HepG2 (cell line): ENCODE measurements around the gene ITSN2. TPM values are rescaled to one million over a fixed set of nuclear protein-coding genes. Genes with fewer than 3 reads are reported as not detected.

Experiments
- ATAC-seq: fragments of 200-7000 bp; cut with Tn5 transposase; 3 replicates; pipeline ENCODE4 v1.9.1; 2020; ENCODE audit warnings: mild to moderate bottlenecking, moderate library complexity
- BruUV-seq: library from RNA; stranded (reverse); fragments of 400-500 nt; replicated peaks from 2 replicates; lab custom pipeline; 2021; lab: Mats Ljungman, UMichigan
- CTCF ChIA-PET: fragments of 300-600 bp; formaldehyde crosslinking; extraction: SDS; loops from one replicate; lab custom pipeline; 2021; ENCODE audit warnings: low total read pairs, inconsistent platforms, low intra/inter-chr PET ratio; lab: Yijun Ruan, JAX
- POLR2A ChIA-PET: fragments of 350-600 bp; sonication (Branson Sonifier 250); formaldehyde crosslinking; loops from one replicate; lab custom pipeline; 2020; ENCODE audit warnings: antibody characterized with exemption, inconsistent platforms; lab: Yijun Ruan, JAX
- DNase-seq: peaks from one replicate; pipeline ENCODE4 v3.0.0-alpha.2; 2015; ENCODE audit warnings: low spot score
- FAIRE-seq: peaks from 3 replicates; lab custom pipeline; 2011; peaks lifted over from hg19 to GRCh38; lab: Jason Lieb, UNC
- H2AFZ ChIP-seq: one replicate; pipeline ENCODE4 v1.6.1; 2011; ENCODE audit warnings: low read length, inconsistent platforms
- H3K27ac ChIP-seq: fragments of 300-600 bp; 3 replicates; pipeline ENCODE4 v1.8.0; 2011; ENCODE audit warnings: mixed run types, mild to moderate bottlenecking, mixed read lengths, low read length, inconsistent platforms; ENCODE audit not compliant: insufficient read depth; ENCODE audit errors: extremely low read length
- H3K27me3 ChIP-seq, 2 experiments: fragments of 200-600 bp in 1 of 2; 2 replicates in 1 of 2; 3 replicates in 1 of 2; pipeline versions ENCODE4 v1.6.0 to v1.8.0; 2011; ENCODE audit warnings: low read length in 2 of 2, mild to moderate bottlenecking in 2 of 2, moderate library complexity in 2 of 2, inconsistent platforms in 1 of 2; ENCODE audit not compliant: insufficient read depth in 2 of 2, control insufficient read depth in 1 of 2
- H3K36me3 ChIP-seq, 2 experiments: fragments of 200-600 bp in 1 of 2; replicated peaks in 1 of 2; 2 replicates in 1 of 2; 3 replicates in 1 of 2; pipeline versions ENCODE4 v1.5.1 to v1.8.0; 2011; ENCODE audit warnings: low read length in 2 of 2, inconsistent platforms in 1 of 2; ENCODE audit not compliant: insufficient read depth in 2 of 2, control insufficient read depth in 1 of 2
- H3K4me1 ChIP-seq: 2 replicates; pipeline ENCODE4 v1.5.1; 2012; ENCODE audit warnings: low read length, inconsistent platforms; ENCODE audit not compliant: insufficient read depth
- H3K4me2 ChIP-seq: 2 replicates; pipeline ENCODE4 v1.6.0; 2011; ENCODE audit warnings: low read depth, low read length, inconsistent platforms
- H3K4me3 ChIP-seq, 3 experiments: fragments of 200-600 bp in 1 of 3; sonication (generic), shearing (Covaris generic) in 1 of 3; replicated peaks in 1 of 3; 2 replicates each; pipeline ENCODE4 v1.5.1; 2011 to 2016; ENCODE audit warnings: low read length in 3 of 3, inconsistent platforms in 2 of 3, low read depth in 2 of 3, mild to moderate bottlenecking in 2 of 3, control low read depth in 1 of 3, mixed read lengths in 1 of 3; ENCODE audit not compliant: insufficient read depth in 1 of 3
- H3K79me2 ChIP-seq: one replicate; pipeline ENCODE4 v1.6.1; 2011; ENCODE audit warnings: low read length, inconsistent platforms; ENCODE audit not compliant: insufficient read depth
- H3K9ac ChIP-seq: 2 replicates; pipeline ENCODE4 v1.6.0; 2011; ENCODE audit warnings: mild to moderate bottlenecking, low read depth, low read length, inconsistent platforms; ENCODE audit not compliant: insufficient read depth
- H3K9me3 ChIP-seq: 2 replicates; pipeline ENCODE4 v1.5.1; 2012; ENCODE audit warnings: mild to moderate bottlenecking, low read length
- H4K20me1 ChIP-seq: 2 replicates; pipeline ENCODE4 v1.6.0; 2011; ENCODE audit warnings: inconsistent platforms, mild to moderate bottlenecking, low read length, moderate library complexity; ENCODE audit not compliant: insufficient read depth
- ZNF556 ChIP-seq: sonication (generic); formaldehyde crosslinking; IDR thresholded peaks from 2 replicates; pipeline ENCODE4 v1.4.0; 2020; ENCODE audit warnings: mild to moderate bottlenecking, missing genetic modification reagents, borderline replicate concordance
- WGBS: methylation state at CpG from one replicate; pipeline ENCODE4 v1.1.6; 2017; ENCODE audit warnings: low lambda C conversion rate; 5-methylcytosine and 5-hydroxymethylcytosine counted together
- in situ Hi-C: cut with HindIII; loops from 2 replicates; pipeline ENCODE4 v1.10.0; 2017; ENCODE audit warnings: low pct_unique_long_range_greater_than_20kb; ENCODE audit not compliant: extremely low pct_ligation_motif_present
- intact Hi-C: fragments of 100-400 bp; cut with micrococcal nuclease; formaldehyde crosslinking; loops from one replicate; pipeline ENCODE4 v1.10.0; 2022; ENCODE audit not compliant: unreplicated experiment
- polyA plus RNA-seq, 8 experiments: library from polyadenylated mRNA; depleted of rRNA in 3 of 8; stranded (reverse) in 7 of 8; unstranded in 1 of 8; fragments of >200 nt; fragmentation: Illumina TruSeq in 4 of 8; extraction: Trizol in 4 of 8; gene quantifications; 2 replicates each; pipeline versions ENCODE4 v1.2.1 to v1.2.3, GENCODE V29; 2011 to 2016; ENCODE audit warnings: low read depth in 4 of 8, missing spikeins in 1 of 8, mixed read lengths in 1 of 8; ENCODE audit not compliant: insufficient read depth in 1 of 8
- total RNA-seq, 5 experiments: library from RNA; depleted of rRNA; stranded (reverse); fragments of >200 nt; fragmentation: Illumina TruSeq; extraction: Trizol; gene quantifications; 2 replicates each; pipeline ENCODE4 v1.2.3, GENCODE V29; 2016; ENCODE audit warnings: low read depth in 1 of 5
- TF ChIP-seq, protein P1 (sequence below): sonication (generic); formaldehyde crosslinking; IDR thresholded peaks from 2 replicates; pipeline ENCODE4 v1.5.0; 2020; ENCODE audit warnings: mild to moderate bottlenecking, missing genetic modification reagents, borderline replicate concordance
- TF ChIP-seq, protein P2 (sequence below): sonication (generic); formaldehyde crosslinking; IDR thresholded peaks from 2 replicates; pipeline ENCODE4 v1.8.1; 2022; ENCODE audit warnings: low read depth, mild to moderate bottlenecking, missing genetic modification reagents
- TF ChIP-seq, protein P3 (sequence below): sonication (generic); formaldehyde crosslinking; IDR thresholded peaks from 2 replicates; pipeline ENCODE4 v1.5.1; 2020; ENCODE audit warnings: mild to moderate bottlenecking, missing genetic modification reagents, moderate library complexity

ITSN2 gene
- total and polyA plus RNA-seq, 2 of the 13 experiments (the other 11 are each of a cell fraction or from before 2014, with no cell fraction given): 26.0 to 26.6 TPM

DNA sequence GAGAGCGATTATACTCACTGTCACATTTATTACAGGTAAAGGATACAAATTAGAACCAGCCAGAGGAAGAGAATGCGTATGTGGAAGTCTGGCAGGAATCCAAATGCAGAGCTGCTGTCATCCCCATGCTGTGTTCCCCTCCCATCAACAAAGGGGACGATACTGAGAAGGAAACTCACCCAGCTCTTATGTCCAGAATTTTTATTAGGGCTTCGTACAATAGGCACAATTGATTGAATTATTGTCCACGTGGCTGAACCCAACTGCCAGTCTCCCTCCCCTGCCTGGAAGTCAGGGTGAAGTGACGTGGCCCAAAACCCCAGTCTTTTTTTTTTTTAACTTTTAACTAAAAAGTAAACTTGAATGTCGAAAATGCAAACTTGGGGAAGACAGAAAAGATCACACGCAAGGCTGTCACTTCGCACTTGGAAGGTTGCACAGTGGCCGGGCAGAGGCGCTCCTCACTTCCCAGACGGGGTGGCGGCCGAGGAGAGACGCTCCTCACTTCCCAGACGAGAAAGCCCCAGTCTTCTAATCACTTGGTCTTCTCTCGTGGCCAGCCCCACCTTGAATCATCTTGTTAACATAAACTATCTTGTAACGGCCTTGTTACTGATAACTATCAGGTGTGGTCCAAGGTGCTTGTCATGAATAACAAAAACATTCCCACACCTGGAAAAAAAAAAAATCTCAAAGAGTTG lies 40.0 kb upstream of the ITSN2 start:
- Histone ChIP-seq H3K27ac (peak overlapping the region; percentile 51), H3K27me3 (no peaks in the 10 kb centered on the region), H3K4me1 (peaks cover 37% of the 10 kb centered on the region), H3K9ac (peak overlapping the region; percentile 24; the same call in 1 of the 2 replicates), H2AFZ (peak overlapping the region; percentile 85), H3K4me3 (peak overlapping the region; percentile 12 to 54 (median 20)), H3K36me3 (no peaks in the 10 kb centered on the region), H3K4me2 (peak overlapping the region; percentile 79), H4K20me1 (no peaks in the 10 kb centered on the region), H3K9me3 (no peaks in the 10 kb centered on the region), H3K79me2 (no peaks in the 10 kb centered on the region)
- POLR2A ChIA-PET: interaction anchor here (0.7 to 2.0 kb wide), 8 partner anchors 9 to 852 kb away, joined by 3 to 10 read pairs (median 4); partner anchors contain the start of genes ITSN2 and NCOA1
- 4% methylated on average over 18 of the region's 18 CpGs for WGBS
- no peak for DNase-seq
- no peak for FAIRE-seq
- in situ Hi-C loops: loop anchor here (5.0 to 25.0 kb wide), 2 partner anchors 427 to 737 kb away; no protein-coding TSS in a partner anchor
- intact Hi-C loops: no loop called here
- no TSS peak for BruUV-seq
- peak; percentile 43 for ATAC-seq
- CTCF ChIA-PET: no interaction called here
- TF ChIP-seq ZNF556 (CRISPR knock-in tag): no peak
- TF ChIP-seq, protein P1, sequence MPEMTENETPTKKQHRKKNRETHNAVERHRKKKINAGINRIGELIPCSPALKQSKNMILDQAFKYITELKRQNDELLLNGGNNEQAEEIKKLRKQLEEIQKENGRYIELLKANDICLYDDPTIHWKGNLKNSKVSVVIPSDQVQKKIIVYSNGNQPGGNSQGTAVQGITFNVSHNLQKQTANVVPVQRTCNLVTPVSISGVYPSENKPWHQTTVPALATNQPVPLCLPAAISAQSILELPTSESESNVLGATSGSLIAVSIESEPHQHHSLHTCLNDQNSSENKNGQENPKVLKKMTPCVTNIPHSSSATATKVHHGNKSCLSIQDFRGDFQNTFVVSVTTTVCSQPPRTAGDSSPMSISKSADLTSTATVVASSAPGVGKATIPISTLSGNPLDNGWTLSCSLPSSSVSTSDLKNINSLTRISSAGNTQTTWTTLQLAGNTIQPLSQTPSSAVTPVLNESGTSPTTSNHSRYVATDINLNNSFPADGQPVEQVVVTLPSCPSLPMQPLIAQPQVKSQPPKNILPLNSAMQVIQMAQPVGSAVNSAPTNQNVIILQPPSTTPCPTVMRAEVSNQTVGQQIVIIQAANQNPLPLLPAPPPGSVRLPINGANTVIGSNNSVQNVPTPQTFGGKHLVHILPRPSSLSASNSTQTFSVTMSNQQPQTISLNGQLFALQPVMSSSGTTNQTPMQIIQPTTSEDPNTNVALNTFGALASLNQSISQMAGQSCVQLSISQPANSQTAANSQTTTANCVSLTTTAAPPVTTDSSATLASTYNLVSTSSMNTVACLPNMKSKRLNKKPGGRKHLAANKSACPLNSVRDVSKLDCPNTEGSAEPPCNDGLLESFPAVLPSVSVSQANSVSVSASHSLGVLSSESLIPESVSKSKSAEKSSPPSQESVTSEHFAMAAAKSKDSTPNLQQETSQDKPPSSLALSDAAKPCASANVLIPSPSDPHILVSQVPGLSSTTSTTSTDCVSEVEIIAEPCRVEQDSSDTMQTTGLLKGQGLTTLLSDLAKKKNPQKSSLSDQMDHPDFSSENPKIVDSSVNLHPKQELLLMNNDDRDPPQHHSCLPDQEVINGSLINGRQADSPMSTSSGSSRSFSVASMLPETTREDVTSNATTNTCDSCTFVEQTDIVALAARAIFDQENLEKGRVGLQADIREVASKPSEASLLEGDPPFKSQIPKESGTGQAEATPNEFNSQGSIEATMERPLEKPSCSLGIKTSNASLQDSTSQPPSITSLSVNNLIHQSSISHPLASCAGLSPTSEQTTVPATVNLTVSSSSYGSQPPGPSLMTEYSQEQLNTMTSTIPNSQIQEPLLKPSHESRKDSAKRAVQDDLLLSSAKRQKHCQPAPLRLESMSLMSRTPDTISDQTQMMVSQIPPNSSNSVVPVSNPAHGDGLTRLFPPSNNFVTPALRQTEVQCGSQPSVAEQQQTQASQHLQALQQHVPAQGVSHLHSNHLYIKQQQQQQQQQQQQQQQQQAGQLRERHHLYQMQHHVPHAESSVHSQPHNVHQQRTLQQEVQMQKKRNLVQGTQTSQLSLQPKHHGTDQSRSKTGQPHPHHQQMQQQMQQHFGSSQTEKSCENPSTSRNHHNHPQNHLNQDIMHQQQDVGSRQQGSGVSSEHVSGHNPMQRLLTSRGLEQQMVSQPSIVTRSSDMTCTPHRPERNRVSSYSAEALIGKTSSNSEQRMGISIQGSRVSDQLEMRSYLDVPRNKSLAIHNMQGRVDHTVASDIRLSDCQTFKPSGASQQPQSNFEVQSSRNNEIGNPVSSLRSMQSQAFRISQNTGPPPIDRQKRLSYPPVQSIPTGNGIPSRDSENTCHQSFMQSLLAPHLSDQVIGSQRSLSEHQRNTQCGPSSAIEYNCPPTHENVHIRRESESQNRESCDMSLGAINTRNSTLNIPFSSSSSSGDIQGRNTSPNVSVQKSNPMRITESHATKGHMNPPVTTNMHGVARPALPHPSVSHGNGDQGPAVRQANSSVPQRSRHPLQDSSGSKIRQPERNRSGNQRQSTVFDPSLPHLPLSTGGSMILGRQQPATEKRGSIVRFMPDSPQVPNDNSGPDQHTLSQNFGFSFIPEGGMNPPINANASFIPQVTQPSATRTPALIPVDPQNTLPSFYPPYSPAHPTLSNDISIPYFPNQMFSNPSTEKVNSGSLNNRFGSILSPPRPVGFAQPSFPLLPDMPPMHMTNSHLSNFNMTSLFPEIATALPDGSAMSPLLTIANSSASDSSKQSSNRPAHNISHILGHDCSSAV (CRISPR knock-in tag): no peak
- TF ChIP-seq, protein P2, sequence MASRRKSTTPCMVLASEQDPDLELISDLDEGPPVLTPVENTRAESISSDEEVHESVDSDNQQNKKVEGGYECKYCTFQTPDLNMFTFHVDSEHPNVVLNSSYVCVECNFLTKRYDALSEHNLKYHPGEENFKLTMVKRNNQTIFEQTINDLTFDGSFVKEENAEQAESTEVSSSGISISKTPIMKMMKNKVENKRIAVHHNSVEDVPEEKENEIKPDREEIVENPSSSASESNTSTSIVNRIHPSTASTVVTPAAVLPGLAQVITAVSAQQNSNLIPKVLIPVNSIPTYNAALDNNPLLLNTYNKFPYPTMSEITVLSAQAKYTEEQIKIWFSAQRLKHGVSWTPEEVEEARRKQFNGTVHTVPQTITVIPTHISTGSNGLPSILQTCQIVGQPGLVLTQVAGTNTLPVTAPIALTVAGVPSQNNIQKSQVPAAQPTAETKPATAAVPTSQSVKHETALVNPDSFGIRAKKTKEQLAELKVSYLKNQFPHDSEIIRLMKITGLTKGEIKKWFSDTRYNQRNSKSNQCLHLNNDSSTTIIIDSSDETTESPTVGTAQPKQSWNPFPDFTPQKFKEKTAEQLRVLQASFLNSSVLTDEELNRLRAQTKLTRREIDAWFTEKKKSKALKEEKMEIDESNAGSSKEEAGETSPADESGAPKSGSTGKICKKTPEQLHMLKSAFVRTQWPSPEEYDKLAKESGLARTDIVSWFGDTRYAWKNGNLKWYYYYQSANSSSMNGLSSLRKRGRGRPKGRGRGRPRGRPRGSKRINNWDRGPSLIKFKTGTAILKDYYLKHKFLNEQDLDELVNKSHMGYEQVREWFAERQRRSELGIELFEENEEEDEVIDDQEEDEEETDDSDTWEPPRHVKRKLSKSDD: 0 out of 2 replicates have a peak, but pooled peaks have one; percentile 36
- TF ChIP-seq, protein P3, sequence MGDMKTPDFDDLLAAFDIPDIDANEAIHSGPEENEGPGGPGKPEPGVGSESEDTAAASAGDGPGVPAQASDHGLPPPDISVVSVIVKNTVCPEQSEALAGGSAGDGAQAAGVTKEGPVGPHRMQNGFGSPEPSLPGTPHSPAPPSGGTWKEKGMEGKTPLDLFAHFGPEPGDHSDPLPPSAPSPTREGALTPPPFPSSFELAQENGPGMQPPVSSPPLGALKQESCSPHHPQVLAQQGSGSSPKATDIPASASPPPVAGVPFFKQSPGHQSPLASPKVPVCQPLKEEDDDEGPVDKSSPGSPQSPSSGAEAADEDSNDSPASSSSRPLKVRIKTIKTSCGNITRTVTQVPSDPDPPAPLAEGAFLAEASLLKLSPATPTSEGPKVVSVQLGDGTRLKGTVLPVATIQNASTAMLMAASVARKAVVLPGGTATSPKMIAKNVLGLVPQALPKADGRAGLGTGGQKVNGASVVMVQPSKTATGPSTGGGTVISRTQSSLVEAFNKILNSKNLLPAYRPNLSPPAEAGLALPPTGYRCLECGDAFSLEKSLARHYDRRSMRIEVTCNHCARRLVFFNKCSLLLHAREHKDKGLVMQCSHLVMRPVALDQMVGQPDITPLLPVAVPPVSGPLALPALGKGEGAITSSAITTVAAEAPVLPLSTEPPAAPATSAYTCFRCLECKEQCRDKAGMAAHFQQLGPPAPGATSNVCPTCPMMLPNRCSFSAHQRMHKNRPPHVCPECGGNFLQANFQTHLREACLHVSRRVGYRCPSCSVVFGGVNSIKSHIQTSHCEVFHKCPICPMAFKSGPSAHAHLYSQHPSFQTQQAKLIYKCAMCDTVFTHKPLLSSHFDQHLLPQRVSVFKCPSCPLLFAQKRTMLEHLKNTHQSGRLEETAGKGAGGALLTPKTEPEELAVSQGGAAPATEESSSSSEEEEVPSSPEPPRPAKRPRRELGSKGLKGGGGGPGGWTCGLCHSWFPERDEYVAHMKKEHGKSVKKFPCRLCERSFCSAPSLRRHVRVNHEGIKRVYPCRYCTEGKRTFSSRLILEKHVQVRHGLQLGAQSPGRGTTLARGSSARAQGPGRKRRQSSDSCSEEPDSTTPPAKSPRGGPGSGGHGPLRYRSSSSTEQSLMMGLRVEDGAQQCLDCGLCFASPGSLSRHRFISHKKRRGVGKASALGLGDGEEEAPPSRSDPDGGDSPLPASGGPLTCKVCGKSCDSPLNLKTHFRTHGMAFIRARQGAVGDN: peak; percentile 52
